ENCODE data around the gene DPCD. TPM values are rescaled to one million over a fixed set of nuclear protein-coding genes. Genes with fewer than 3 reads are reported as not detected.

The DPCD gene
- total RNA-seq, 2 donors from 2014 or later: 9.2 to 16.6 TPM

DNA sequence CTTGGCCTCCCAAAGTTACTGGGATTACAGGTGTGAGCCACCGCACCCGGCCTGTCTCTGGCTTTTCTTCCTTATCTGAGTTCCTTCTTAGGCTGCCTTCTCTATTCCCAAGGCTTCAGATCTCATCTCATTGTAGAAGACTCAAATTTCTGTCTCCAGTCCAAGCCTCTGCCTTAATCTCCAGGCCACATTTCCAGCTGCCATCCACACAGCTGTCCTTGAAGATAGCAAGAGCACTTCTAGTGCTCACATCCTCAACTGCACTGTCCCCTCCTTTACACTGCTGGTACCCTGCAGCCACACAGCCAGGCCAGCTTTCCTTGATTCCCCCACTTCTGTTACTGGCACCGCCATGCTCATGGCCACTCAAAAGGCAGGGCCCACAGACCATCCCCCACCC is 35.7 kb upstream of the DPCD start:
- intact Hi-C loops (cut with DNase I): no loop called here
- no peaks in the 10 kb centered on the region for H3K36me3 ChIP-seq (replicated peaks in 1 of 2; ENCODE audit: insufficient read depth in 1 of 2, low read depth in 2 of 2)
- H3K4me3 ChIP-seq: no peak overlapping the region
- H3K9me3 ChIP-seq: no peaks in the 10 kb centered on the region
- peaks cover 4% of the 10 kb centered on the region for H3K4me1 ChIP-seq
- 95 to 98% methylated on average over 3 of the region's 3 CpGs for WGBS, 2 donors
- ATAC-seq: no peak
- H3K27me3 ChIP-seq: no peaks in the 10 kb centered on the region
- TF ChIP-seq, protein P1, sequence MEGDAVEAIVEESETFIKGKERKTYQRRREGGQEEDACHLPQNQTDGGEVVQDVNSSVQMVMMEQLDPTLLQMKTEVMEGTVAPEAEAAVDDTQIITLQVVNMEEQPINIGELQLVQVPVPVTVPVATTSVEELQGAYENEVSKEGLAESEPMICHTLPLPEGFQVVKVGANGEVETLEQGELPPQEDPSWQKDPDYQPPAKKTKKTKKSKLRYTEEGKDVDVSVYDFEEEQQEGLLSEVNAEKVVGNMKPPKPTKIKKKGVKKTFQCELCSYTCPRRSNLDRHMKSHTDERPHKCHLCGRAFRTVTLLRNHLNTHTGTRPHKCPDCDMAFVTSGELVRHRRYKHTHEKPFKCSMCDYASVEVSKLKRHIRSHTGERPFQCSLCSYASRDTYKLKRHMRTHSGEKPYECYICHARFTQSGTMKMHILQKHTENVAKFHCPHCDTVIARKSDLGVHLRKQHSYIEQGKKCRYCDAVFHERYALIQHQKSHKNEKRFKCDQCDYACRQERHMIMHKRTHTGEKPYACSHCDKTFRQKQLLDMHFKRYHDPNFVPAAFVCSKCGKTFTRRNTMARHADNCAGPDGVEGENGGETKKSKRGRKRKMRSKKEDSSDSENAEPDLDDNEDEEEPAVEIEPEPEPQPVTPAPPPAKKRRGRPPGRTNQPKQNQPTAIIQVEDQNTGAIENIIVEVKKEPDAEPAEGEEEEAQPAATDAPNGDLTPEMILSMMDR (IDR thresholded peaks at IDR 0.05): no peak
- TF ChIP-seq POLR2A (IDR thresholded peaks at IDR 0.05): no peak
- H3K27ac ChIP-seq: no peak overlapping the region
- DNase-seq: no peak

DNA sequence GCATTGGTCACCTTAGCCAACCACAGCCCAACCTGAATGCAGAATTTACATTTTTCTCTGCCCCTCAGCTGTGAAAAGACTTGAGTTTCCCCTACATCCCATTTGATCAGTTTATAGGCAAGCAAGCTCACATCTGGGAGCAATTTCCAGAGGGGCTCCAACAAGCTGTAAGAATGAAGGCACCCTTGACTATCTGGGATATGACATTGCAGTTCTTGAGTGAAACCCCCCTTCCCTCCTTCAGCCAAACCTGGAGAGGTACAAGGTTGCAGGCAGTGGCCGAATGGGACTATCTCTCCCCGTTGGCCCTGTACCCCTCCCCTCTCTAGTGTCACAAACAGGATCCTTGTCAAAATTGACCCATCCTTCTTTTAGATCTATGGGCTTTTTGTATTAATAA is 30.6 kb upstream of the DPCD start:
- intact Hi-C loops (cut with DNase I): no loop called here
- 79 to 81% methylated on average over 2 of the region's 2 CpGs for WGBS, 2 donors

DNA sequence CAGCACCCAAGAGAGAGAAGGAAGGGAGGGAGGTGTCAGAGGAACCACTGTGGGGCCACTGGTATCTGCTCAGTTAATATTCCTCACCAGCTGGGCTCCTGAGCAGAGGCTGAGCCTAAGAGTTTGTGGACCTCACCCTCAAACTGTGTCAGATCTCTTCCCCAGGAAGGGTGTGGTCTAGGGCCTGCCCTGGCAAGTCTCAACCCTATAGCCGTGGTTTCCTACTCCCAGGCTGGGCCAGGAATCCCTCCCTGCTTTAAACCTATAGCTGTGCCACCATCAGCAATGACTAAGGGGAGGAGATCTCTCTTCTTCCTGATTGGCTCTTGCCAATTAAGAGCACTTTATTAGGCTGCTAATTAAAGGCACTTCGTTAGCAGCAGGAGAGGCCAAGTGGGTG is 29.9 kb upstream of the DPCD start:
- Histone ChIP-seq H3K27me3 (no peaks in the 10 kb centered on the region), H3K9me3 (no peaks in the 10 kb centered on the region), H3K27ac (no peak overlapping the region), H3K4me1 (no peaks in the 10 kb centered on the region), H3K36me3 (replicated peaks in 1 of 2; ENCODE audit: insufficient read depth in 1 of 2, low read depth in 2 of 2) (no peaks in the 10 kb centered on the region), H3K4me3 (no peak overlapping the region)
- intact Hi-C loops (cut with DNase I): no loop called here
- DNase-seq (no peak), ATAC-seq (no peak)
- WGBS, 2 donors: 57 to 100% methylated on average over 2 of the region's 2 CpGs
- TF ChIP-seq, protein P1 (IDR thresholded peaks at IDR 0.05): no peak
- no peak for TF ChIP-seq POLR2A (IDR thresholded peaks at IDR 0.05)

More for the DNA sequence above, 30.6 kb upstream of the DPCD start:
- H3K9me3 ChIP-seq: no peaks in the 10 kb centered on the region
- ATAC-seq: no peak
- H3K4me1 ChIP-seq: no peaks in the 10 kb centered on the region
- TF ChIP-seq, protein P1 (IDR thresholded peaks at IDR 0.05): no peak
- TF ChIP-seq POLR2A (IDR thresholded peaks at IDR 0.05): no peak
- no peaks in the 10 kb centered on the region for H3K27me3 ChIP-seq
- no peak overlapping the region for H3K4me3 ChIP-seq
- H3K27ac ChIP-seq: no peak overlapping the region
- no peak for DNase-seq
- no peaks in the 10 kb centered on the region for H3K36me3 ChIP-seq (replicated peaks in 1 of 2; ENCODE audit: insufficient read depth in 1 of 2, low read depth in 2 of 2)

DNA sequence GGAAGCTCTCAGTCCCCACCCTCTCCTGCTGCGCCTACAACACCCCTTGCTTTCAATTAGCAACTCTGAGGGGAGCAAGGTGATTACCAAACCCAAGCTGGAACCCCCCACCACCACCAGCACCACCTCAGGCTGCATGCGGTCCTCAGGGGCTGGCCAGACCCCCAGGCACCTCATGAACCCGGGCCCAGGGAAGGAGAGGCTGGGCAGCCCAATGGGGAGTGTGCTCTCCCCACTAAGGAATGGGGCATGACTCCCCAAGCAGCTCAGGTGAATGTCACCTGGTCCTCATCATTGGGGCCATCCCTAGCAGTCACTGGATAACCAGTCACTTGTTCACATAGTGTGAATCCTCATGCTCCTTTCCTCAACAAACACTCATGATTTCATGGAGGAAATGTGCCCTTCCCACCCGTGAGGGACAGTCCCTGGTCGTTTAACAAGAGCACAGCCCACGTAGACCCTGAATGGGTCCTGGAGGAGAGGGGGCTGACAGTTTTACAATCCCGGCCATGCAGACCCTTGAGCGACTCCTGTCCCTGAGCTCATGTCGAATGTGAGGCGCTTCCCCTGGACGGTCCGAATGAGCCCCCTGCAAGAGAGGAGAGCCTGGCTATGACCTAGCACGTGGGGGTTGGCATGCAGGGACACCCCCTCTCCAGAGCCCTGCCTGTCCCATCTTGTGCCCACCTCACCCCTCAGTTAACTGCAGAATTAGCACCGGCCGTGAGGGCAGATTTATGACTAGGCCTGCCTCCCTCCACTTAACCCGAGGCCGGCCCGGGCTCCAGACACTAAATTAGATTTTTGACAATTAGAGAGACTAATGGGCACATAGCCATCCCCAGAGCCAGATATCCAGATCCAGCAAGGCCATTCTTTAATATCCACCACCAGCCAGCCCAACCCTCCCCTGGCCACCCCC is 29.2 kb upstream of the DPCD start:
- DNase-seq: no peak
- no peaks in the 10 kb centered on the region for H3K27me3 ChIP-seq
- H3K36me3 ChIP-seq (replicated peaks in 1 of 2; ENCODE audit: insufficient read depth in 1 of 2, low read depth in 2 of 2): no peaks in the 10 kb centered on the region
- no peak overlapping the region for H3K27ac ChIP-seq
- H3K4me3 ChIP-seq: no peak overlapping the region
- no peak for TF ChIP-seq POLR2A (IDR thresholded peaks at IDR 0.05)
- no peak for ATAC-seq
- intact Hi-C loops (cut with DNase I): no loop called here
- no peaks in the 10 kb centered on the region for H3K9me3 ChIP-seq
- H3K4me1 ChIP-seq: no peaks in the 10 kb centered on the region
- 58 to 63% methylated on average over 14 to 18 of the region's 18 CpGs for WGBS, 2 donors

DNA sequence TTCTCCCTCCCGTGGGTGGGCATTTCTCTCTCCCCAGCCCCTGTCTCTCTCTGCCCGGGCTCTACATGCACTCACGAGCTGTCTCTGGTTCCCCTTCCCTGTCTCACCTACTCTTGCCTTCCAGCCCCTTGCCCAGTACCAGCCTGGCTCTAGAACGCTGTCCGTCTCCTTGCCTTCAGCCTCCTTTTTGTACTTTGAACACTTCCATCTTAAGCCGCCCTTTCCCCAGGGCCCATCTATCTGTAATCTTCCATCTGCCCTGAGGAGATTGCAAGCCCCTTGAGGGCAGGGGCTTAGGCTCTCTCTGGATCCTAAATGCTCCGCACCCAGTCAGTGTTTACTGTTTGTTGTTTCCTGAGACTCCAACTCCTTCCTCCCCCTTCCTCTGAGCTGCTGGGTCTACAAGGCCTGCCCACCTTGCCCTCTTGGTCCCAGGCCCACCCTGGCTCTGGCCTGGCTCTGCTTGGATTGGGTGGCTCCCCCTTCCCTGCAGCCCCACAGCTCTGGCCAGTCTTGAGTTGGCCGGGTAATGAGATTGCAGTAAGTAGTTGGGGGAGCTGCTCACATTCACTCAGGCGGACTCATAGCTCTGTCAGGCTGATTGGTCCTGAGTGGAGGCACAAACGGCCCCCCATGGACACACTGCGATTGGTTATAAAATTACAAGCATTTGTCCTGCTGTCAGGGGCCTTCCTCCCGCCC is 28.4 kb upstream of the DPCD start:
- intact Hi-C loops (cut with DNase I): loop anchor here (10.0 kb wide), 1 partner anchor 285 kb away; no protein-coding TSS in a partner anchor

More for the DNA sequence above, 28.4 kb upstream of the DPCD start:
- WGBS, 2 donors: 66 to 72% methylated on average over 12 of the region's 12 CpGs
- Histone ChIP-seq H3K9me3 (no peaks in the 10 kb centered on the region), H3K4me1 (no peaks in the 10 kb centered on the region), H3K4me3 (no peak overlapping the region), H3K27me3 (peaks cover 0 to 1% of the 10 kb centered on the region in 2 donors), H3K27ac (no peak overlapping the region), H3K36me3 (replicated peaks in 1 of 2; ENCODE audit: insufficient read depth in 1 of 2, low read depth in 2 of 2) (no peaks in the 10 kb centered on the region)
- no peak for TF ChIP-seq POLR2A (IDR thresholded peaks at IDR 0.05)
- ATAC-seq: no peak
- DNase-seq: no peak
